ENCODE results near the gene PRR29. TPM values are rescaled to one million over a fixed set of nuclear protein-coding genes. Genes with fewer than 3 reads are reported as not detected.

The PRR29 gene
- total RNA-seq, 4 donors from 2014 or later = 0.30 TPM; not detected in 3

GRCh38 chr17:63972796-63973195 is 25.4 kb upstream of the PRR29 start, which contains the start of gene SCN4A:
Gene SCN4A, minus strand, starts transcription at chr17:63972918. Its CDS starts 77 bp downstream, at chr17:63972841.
- WGBS = 100% methylated on average over 5 of the region's 14 CpGs
- Histone ChIP-seq H3K9me3 (no peaks in the 10 kb centered on the region), H3K4me1 (peaks cover 6% of the 10 kb centered on the region), H3K27me3 (no peaks in the 10 kb centered on the region), H3K4me3 (no peak within 1 kb of the TSS), H3K27ac (no peak within 1 kb of the TSS), H3K36me3 (no peaks in the 10 kb centered on the region)
- no peak for TF ChIP-seq POLR2A (IDR thresholded peaks at IDR 0.05)
- no peak for TF ChIP-seq CTCF (IDR thresholded peaks at IDR 0.05)
- no peak for TF ChIP-seq EP300 (IDR thresholded peaks at IDR 0.05)
- TF ChIP-seq POLR2AphosphoS5 (IDR thresholded peaks at IDR 0.05) = no peak
- DNase-seq (ENCODE audit: low spot score in 2 of 2) = no peak

- 93% methylated on average over 6 of the region's 6 CpGs for WGBS
- no peak overlapping the region for H3K27ac ChIP-seq
Measured at GRCh38 chr17:63973247-63973646, 24.9 kb upstream of the PRR29 start.

GRCh38 chr17:63973930-63974593 is 24.1 kb upstream of the PRR29 start:
- Histone ChIP-seq H3K4me1 (peaks cover 6% of the 10 kb centered on the region), H3K27me3 (no peaks in the 10 kb centered on the region), H3K4me3 (no peak overlapping the region), H3K36me3 (no peaks in the 10 kb centered on the region), H3K27ac (no peak overlapping the region), H3K9me3 (no peaks in the 10 kb centered on the region)
- TF ChIP-seq CTCF (IDR thresholded peaks at IDR 0.05) (no peak), POLR2A (IDR thresholded peaks at IDR 0.05) (no peak), EP300 (IDR thresholded peaks at IDR 0.05) (no peak), POLR2AphosphoS5 (IDR thresholded peaks at IDR 0.05) (no peak)
- WGBS = 62% methylated on average over 6 of the region's 12 CpGs
- no peak for DNase-seq (ENCODE audit: low spot score in 2 of 2)

More at GRCh38 chr17:63973247-63973646, 24.9 kb upstream of the PRR29 start:
- Histone ChIP-seq H3K4me3 (no peak overlapping the region), H3K4me1 (peaks cover 6% of the 10 kb centered on the region), H3K36me3 (no peaks in the 10 kb centered on the region), H3K9me3 (no peaks in the 10 kb centered on the region), H3K27me3 (no peaks in the 10 kb centered on the region)
- DNase-seq (ENCODE audit: low spot score in 2 of 2) = no peak
- TF ChIP-seq POLR2AphosphoS5 (IDR thresholded peaks at IDR 0.05) = no peak
- TF ChIP-seq CTCF (IDR thresholded peaks at IDR 0.05) = no peak
- TF ChIP-seq POLR2A (IDR thresholded peaks at IDR 0.05) = no peak
- TF ChIP-seq EP300 (IDR thresholded peaks at IDR 0.05) = no peak

- TF ChIP-seq POLR2AphosphoS5 (IDR thresholded peaks at IDR 0.05) (no peak), CTCF (IDR thresholded peaks at IDR 0.05) (no peak), EP300 (IDR thresholded peaks at IDR 0.05) (no peak), POLR2A (IDR thresholded peaks at IDR 0.05) (no peak)
- peaks cover 6% of the 10 kb centered on the region for H3K4me1 ChIP-seq
- no peaks in the 10 kb centered on the region for H3K36me3 ChIP-seq
- no peak overlapping the region for H3K27ac ChIP-seq
- no peak for DNase-seq (ENCODE audit: low spot score in 2 of 2)
- 74% methylated on average over 9 of the region's 10 CpGs for WGBS
- H3K9me3 ChIP-seq = no peaks in the 10 kb centered on the region
- no peaks in the 10 kb centered on the region for H3K27me3 ChIP-seq
- H3K4me3 ChIP-seq = no peak overlapping the region
Measured at GRCh38 chr17:63974594-63975192, 23.5 kb upstream of the PRR29 start.

- Histone ChIP-seq H3K27ac (no peak overlapping the region), H3K36me3 (no peaks in the 10 kb centered on the region), H3K27me3 (no peaks in the 10 kb centered on the region), H3K9me3 (no peaks in the 10 kb centered on the region), H3K4me3 (no peak overlapping the region), H3K4me1 (peaks cover 13% of the 10 kb centered on the region)
- DNase-seq (ENCODE audit: low spot score in 2 of 2) = no peak
- TF ChIP-seq POLR2AphosphoS5 (IDR thresholded peaks at IDR 0.05) (no peak), EP300 (IDR thresholded peaks at IDR 0.05) (no peak), CTCF (IDR thresholded peaks at IDR 0.05) (no peak), POLR2A (IDR thresholded peaks at IDR 0.05) (no peak)
- 88% methylated on average over 2 of the region's 2 CpGs for WGBS
Measured at GRCh38 chr17:63975541-63976092, 22.5 kb upstream of the PRR29 start.
